ENCODE measurements around the gene OBSCN.

DNA sequence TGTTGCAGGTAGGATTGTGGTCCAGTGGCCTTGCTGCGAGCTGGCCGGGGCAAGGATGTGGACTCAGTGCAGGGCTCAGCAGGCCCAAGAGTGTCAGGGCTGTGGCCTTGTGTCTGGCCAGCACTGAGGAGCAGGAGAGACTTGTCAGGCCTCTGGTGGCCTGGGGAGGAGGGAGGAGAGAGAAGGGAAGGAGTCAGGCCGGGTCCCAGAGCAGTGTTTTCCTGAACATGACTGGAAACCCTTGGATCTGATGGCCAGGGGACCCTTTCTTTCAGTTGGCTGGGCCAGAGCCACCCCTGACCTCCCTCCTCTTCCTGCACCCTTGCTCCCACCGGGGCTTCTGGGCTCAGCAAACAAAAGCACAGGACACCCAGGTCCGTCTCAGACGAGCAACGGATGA, 37.2 kb upstream of the OBSCN start:
- TF ChIP-seq EZH2 (IDR thresholded peaks at IDR 0.05; ENCODE audit: borderline replicate concordance, low read depth, low read length, severe bottlenecking) = no peak
- no peak for TF ChIP-seq POLR2A (IDR thresholded peaks at IDR 0.05; ENCODE audit: low read depth, low read length)
